Type B pancreatic cell (in vitro differentiated cells): ENCODE results near the gene SYNE2. TPM values are rescaled to one million over a fixed set of nuclear protein-coding genes. Genes with fewer than 3 reads are reported as not detected.

Source experiments
- DNase-seq: peaks from one replicate; pipeline ENCODE4 v3.0.0; 2021; ENCODE audit warnings: mixed read lengths; ENCODE audit not compliant: unreplicated experiment; ENCODE audit errors: extremely low spot score
- H3K27ac Mint-ChIP-seq: 2 replicates; pipeline ENCODE4 v1.8.0; 2021; ENCODE audit warnings: mild to moderate bottlenecking, mixed read lengths
- H3K27me3 Mint-ChIP-seq: 2 replicates; pipeline ENCODE4 v1.8.0; 2021; ENCODE audit warnings: mixed read lengths
- H3K36me3 Mint-ChIP-seq: 2 replicates; pipeline ENCODE4 v1.8.0; 2021; ENCODE audit warnings: mixed read lengths
- H3K4me1 Mint-ChIP-seq: one replicate; pipeline ENCODE4 v1.8.0; 2021; ENCODE audit warnings: mixed read lengths; ENCODE audit not compliant: unreplicated experiment
- H3K4me3 Mint-ChIP-seq: 2 replicates; pipeline ENCODE4 v1.8.0; 2021; ENCODE audit warnings: mild to moderate bottlenecking, mixed read lengths
- H3K9me3 Mint-ChIP-seq: 2 replicates; pipeline ENCODE4 v1.8.0; 2021; ENCODE audit warnings: mixed read lengths
- CTCF ChIP-seq: fragments of 200-600 bp; sonication (generic); conservative IDR thresholded peaks from 2 replicates; pipeline ENCODE4 v1.5.0; 2021; ENCODE audit warnings: antibody characterized with exemption, mild to moderate bottlenecking
- microRNA-seq: library from miRNA; unstranded; fragments of <30 nt; microRNA quantifications from one replicate; pipeline ENCODE4, GENCODE V29; 2020
- total RNA-seq: library from RNA; stranded (reverse); gene quantifications from 2 replicates; pipeline ENCODE4 v1.2.1, GENCODE V29; 2021; ENCODE audit warnings: low replicate concordance

The SYNE2 gene
- total RNA-seq, 1 donor from 2014 or later: 75.1 TPM

GRCh38 chr14:64255756-64256155 is 403.0 kb downstream of the SYNE2 start:
- H3K4me3 Mint-ChIP-seq: no peak overlapping the region
- DNase-seq: no peak
- no peaks in the 10 kb centered on the region for H3K9me3 Mint-ChIP-seq
- no peak overlapping the region for H3K27ac Mint-ChIP-seq
- H3K36me3 Mint-ChIP-seq: no peaks in the 10 kb centered on the region
- H3K27me3 Mint-ChIP-seq: no peaks in the 10 kb centered on the region
- no peaks in the 10 kb centered on the region for H3K4me1 Mint-ChIP-seq
- TF ChIP-seq CTCF: no peak

- H3K4me1 Mint-ChIP-seq: no peaks in the 10 kb centered on the region
- DNase-seq: no peak
- H3K9me3 Mint-ChIP-seq: no peaks in the 10 kb centered on the region
- H3K4me3 Mint-ChIP-seq: no peak overlapping the region
- H3K36me3 Mint-ChIP-seq: no peaks in the 10 kb centered on the region
- TF ChIP-seq CTCF: no peak
- H3K27ac Mint-ChIP-seq: no peak overlapping the region
- no peaks in the 10 kb centered on the region for H3K27me3 Mint-ChIP-seq
Observed at GRCh38 chr14:64260418-64260817, 407.6 kb downstream of the SYNE2 start.

GRCh38 chr14:64265222-64265621 is 412.4 kb downstream of the SYNE2 start:
- TF ChIP-seq CTCF: no peak
- H3K36me3 Mint-ChIP-seq: no peaks in the 10 kb centered on the region
- no peak overlapping the region for H3K4me3 Mint-ChIP-seq
- H3K4me1 Mint-ChIP-seq: no peaks in the 10 kb centered on the region
- H3K9me3 Mint-ChIP-seq: no peaks in the 10 kb centered on the region
- H3K27me3 Mint-ChIP-seq: no peaks in the 10 kb centered on the region
- no peak for DNase-seq
- H3K27ac Mint-ChIP-seq: no peak overlapping the region

- DNase-seq: no peak
- Mint-ChIP-seq H3K27ac (no peak overlapping the region), H3K9me3 (no peaks in the 10 kb centered on the region), H3K36me3 (no peaks in the 10 kb centered on the region), H3K27me3 (no peaks in the 10 kb centered on the region), H3K4me3 (no peak overlapping the region), H3K4me1 (no peaks in the 10 kb centered on the region)
- TF ChIP-seq CTCF: no peak
Observed at GRCh38 chr14:64266239-64266638, 413.4 kb downstream of the SYNE2 start.

- no peaks in the 10 kb centered on the region for H3K27me3 Mint-ChIP-seq
- H3K9me3 Mint-ChIP-seq: no peaks in the 10 kb centered on the region
Observed at GRCh38 chr14:64272019-64272418, 419.2 kb downstream of the SYNE2 start.

More at GRCh38 chr14:64272019-64272418, 419.2 kb downstream of the SYNE2 start:
- Mint-ChIP-seq H3K27ac (no peak overlapping the region), H3K4me1 (no peaks in the 10 kb centered on the region), H3K4me3 (no peak overlapping the region), H3K36me3 (no peaks in the 10 kb centered on the region)
- TF ChIP-seq CTCF: no peak
- no peak for DNase-seq

Small RNAs within 50 kb of the gene (microRNA-seq; reads per million reads assigned to microRNA genes)
- not detected for gene MIR548H1

Other genes with a start within 250 kb of the SYNE2 start
- gene WDR89, start 211.1 kb upstream of the SYNE2 start, total RNA-seq: 13.3 and 17.1 TPM in 2 replicates
- 8.2 and 8.7 TPM in 2 replicates for gene SGPP1, start 124.9 kb upstream of the SYNE2 start, total RNA-seq